ENCODE data around the gene IL1F10.
"Not testable (repeated sequence)": the region's sequence is repeated elsewhere in the genome, so short reads cannot be mapped to it uniquely, and the experiment has no call there.

Gene IL1F10

DNA sequence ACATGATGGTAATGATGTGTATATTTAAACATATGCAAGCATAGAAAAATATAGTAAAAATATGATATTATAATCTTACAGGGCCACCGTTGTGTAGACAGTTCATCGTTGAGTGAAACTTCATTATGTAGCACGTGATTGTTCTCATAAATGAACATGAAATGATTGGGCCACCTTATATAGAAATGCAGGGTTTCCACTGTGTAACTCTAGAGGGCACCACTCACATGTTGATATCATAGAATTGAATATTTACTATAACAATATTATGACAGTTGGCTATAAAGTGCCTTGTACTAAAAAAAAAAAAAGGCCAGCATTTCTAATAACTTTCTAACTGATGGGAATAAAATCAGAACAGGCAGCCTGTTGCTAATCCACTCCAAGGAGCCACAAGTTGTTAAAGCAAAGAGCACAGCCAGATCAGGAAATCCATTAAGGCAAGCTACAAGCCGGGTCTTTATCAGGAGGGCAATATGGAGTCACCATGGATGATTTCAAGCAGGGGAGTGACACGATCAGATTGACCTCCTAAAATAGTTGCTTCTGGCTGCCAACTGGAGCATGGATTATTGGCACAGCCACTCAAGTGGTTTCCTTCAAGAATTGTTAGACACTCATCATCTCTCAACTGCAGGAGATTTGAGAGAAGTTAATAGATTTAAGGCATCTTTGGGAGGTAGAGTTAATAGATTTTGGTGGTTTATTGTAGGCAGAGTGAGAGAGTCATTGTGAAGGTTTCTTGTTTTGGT, 16.7 kb downstream of the IL1F10 start:
- DNase-seq, result no peak

GRCh38 chr2:113085542-113085941, 17.8 kb downstream of the IL1F10 start:
- DNase-seq, result no peak

DNA sequence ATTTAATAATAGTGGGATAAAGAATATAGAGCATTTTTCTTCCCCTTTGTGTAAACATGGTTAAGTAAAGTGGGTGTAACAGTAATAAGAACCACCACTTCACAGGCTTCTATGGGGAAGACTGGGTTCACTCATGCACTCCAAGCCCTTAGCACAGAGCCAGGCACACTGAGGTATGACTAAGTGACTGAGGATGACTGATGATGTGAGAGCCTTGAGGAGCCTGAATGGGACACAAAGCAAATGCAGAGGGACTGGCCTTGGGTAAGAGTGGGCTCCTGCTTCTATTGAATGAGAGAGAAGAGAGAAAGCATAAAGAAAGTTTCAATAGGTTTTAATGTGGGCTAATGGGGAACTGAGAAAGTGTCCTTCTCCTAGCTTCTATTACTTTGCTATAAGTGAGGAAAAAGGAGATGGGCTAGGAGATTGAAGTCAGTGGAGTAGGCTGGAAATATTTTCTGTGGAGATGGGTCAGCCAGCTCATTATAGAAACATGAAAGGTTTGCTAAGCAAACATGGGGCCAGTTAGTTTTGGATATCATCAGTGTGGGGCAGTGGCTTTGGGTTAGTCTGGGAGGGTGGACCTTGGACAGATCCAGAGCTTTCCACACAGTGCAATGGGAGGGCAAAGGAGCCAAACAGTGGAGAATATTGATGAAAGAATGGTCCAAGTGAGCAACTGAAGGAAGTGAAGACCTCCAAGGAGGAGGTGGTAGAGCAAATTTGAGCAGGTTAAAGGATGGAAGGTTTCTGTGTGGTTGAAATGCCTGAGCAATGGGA, 20.6 kb downstream of the IL1F10 start:
- no peak for DNase-seq

- no peak for DNase-seq
Observed at GRCh38 chr2:113089916-113090315, 22.1 kb downstream of the IL1F10 start.

GRCh38 chr2:113091231-113091896, 23.6 kb downstream of the IL1F10 start:
- no peak for DNase-seq

DNA sequence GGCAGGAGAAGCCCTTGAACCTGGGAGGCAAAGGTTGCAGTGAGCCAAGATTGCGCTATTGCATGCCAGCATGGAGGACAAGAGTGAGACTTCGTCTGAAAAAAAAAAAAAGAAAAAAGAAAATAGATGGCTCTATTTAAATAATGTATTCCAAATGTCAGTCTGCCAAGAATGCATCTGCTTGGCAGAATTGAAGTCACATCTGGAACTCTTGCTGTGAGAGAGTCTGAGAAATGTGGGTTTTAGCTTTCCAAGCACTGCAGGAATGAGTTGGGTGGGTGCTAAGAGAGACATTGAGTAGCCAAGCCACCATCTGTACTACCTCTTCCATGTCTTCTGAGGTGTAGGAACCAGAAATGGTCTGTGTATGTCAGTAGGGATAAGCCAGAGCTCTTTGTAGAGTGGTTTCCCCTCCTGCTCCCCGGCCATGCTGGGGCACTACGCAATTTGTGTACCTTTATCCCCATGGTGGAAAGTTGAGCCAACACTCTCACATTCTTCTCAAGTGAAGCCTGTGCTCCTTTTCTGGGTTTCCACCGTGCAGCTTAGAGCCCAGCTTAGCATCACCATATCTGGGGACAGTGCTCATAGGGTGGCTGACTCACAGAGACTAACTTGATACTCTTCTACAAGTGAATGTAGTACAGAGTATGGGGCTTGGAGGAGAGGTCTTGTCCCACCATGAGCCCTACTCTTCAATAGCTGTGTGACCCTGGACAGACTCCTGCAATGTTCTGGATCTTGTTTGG, 25.3 kb downstream of the IL1F10 start:
- DNase-seq, result no peak

- DNase-seq, result no peak
Observed at GRCh38 chr2:113093613-113093977, 25.8 kb downstream of the IL1F10 start.

DNA sequence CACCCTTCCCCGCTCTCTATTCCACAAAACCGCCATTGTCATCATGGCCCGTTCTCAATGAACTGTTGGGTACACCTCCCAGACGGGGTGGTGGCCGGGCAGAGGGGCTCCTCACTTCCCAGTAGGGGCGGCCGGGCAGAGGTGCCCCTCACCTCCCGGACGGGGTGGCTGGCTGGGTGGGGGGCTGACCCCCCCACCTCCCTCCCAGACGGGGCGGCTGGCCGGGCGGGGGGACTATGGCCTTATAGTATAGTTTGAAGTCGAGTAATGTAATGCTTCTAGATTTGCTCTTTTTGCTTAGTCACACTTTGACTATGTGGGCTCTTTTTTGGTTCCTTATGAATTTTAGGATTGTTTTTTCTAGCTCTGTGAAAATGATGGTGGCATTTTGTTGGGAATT, 28.5 kb downstream of the IL1F10 start:
- DNase-seq, result not testable (repeated sequence)

DNA sequence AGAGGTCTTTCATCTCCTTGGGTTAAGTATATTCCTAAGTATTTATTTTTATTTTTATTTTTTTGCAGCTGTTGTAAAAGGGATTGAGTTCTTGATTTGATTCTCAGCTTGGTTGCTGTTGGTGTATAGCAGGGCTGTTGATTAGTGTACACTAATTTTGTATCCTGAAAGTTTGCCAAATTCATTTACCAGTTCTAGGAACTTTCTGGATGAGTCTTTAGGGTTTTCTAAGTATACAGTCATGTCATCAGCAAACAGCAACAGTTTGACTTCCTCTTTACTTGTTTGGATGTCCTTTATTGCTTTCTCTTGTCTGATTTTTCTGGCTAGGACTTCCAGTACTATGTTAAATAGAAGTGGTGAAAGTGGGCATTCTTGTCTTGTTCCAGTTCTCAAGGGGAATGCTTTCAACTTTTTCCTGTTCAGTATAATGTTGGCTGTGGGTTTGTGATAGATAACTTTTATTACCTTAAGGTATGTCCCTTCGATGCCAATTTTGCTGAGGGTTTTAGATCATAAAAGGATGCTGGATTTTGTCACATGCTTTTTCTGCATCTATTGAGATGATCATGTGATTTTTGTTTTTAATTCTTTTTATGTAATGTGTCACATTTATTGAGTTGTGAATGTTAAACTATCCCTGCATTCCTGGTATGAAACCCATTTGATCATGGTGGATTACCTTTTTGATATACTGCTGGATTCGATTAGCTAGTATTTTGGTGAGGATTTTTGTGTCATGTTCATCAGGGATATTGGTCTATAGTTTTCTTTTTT, 29.3 kb downstream of the IL1F10 start:
- not testable (repeated sequence) for DNase-seq

- DNase-seq, result no peak
Observed at GRCh38 chr2:113098041-113098440, 30.3 kb downstream of the IL1F10 start.

- DNase-seq, result no peak
Observed at GRCh38 chr2:113098532-113098931, 30.8 kb downstream of the IL1F10 start.

DNA sequence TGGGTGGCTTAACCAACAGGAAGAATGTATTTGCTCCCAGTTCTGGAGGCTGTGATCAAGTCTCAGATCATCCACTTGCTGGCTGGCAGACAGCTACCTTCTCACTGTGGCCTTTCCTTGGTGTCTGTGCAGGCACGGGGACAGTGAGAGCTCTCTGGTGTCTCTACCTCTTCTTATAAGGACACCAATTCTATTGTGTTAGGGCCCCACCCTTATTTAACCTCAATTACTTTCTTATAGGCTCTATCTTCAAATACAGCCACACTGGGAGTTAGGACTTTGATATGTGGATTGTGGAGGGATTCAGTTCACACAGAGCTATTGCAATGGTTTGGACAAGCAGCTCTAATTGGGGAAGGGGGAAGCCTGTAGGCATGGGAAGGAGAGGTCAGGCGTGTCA, 34.4 kb downstream of the IL1F10 start:
- DNase-seq, result no peak

DNA sequence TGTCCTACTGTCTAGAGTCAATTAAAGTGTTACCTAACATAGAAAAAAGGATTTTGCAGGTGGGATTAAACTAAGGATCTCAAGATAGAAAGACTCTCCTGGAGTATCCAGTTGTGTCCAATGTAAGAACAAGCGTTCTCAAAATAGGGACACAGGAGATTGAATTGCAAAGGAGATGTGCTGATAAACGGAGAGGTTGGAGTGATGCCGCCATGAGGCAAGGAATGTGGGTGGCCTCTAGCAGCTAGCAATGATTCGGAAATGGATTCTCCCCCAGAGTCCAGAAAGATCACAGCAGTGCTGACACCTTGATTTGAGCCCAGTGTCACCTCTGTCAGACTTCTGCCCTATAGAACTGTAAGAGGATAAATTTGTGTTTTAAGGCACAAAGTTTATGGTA, 35.5 kb downstream of the IL1F10 start:
- no peak for DNase-seq

GRCh38 chr2:113104054-113104611, 36.4 kb downstream of the IL1F10 start:
- DNase-seq, result peak; percentile 26 to 48

- peak; percentile 39 to 66 for DNase-seq
Observed at GRCh38 chr2:113105047-113105785, 37.4 kb downstream of the IL1F10 start.

DNA sequence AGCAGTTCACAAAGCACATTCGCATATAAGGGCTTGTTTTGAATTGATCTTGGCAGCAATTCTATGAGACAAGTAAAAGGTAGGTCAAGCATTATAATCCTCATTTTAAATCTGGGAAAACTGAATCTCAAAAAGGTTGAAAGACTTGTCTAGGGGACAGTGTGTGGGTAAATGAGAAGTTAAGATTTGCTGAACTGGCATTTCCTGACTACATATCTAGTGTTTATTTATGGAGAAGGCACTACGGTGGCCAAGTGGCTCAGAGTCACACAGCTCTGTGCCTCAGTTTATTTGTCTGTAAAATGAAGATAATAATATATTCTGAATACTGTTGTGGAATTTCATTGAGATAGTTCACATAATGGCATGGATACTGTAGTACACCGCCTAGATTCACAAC, 43.4 kb downstream of the IL1F10 start:
- DNase-seq, result no peak

- DNase-seq, result no peak
Observed at GRCh38 chr2:113111823-113112287, 44.1 kb downstream of the IL1F10 start.

DNA sequence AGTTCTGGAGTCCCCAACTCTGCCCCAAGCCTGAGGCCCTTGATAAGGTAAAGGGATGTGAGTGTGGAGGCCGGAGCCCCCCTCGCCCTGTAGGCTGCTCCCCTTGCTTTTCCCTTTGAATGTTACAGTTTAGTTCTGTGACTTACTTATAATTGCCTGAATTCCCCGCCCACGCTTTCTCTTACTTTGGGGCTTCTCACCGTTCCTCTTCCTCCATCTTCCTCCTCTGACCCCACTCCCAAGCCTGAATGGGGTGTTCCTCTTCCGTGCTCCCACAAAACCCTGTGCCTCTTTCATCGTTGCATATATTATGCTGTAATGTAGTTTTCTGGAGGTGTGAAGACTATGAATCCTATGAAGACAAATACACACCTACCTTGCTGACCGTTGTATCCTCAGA, 44.7 kb downstream of the IL1F10 start:
- DNase-seq, result no peak

DNA sequence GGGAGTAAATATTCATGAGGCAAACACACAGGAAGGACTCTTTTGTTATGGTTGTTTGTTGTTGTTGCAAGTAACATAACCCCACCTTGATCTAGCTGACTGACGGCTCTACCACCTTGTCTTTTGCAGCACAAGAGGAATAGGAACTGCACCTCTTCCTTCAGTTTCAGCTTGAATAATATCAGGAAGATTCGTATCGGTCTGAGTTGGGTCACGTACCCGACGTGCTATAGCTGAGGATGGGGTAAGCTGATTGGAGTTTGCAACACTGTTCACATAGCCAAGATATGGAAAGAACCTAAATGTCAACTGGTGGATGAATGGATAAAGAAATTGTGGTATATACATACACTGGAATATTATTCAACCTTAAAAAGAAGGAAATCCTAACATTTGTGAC, 45.1 kb downstream of the IL1F10 start:
- no peak for DNase-seq

DNA sequence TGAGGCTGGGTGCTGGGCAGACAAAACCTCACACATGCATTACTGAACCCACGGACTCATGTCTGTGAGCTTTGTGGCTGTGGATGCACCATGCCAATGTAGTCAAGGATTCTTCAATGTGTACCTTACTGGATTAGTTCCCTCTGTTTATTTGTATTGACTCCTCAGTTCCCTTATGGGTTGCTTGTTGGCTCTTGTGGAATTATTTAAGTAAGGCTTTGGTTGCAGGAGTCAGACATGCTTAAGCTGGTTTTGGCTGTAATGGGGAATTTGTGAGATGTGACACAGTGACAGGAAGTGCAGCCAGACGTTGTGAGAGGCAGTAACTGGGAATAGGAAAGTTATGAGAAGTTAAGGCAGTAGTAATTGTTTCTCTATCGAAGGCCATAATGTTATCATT, 46.0 kb downstream of the IL1F10 start:
- DNase-seq, result no peak

Data from activated CD4-positive, alpha-beta T cell treated with anti-CD3 and anti-CD28 coated beads, Interleukin-2, amount 50 U/mL, for 48 hours (primary cell).